CD14-positive monocyte (primary cell): ENCODE data around the gene MTMR1. TPM values are rescaled to one million over a fixed set of nuclear protein-coding genes. Genes with fewer than 3 reads are reported as not detected.

ENCODE experiments used
- DNase-seq, 3 donors: peaks; one replicate each; pipeline ENCODE4 v3.0.0-alpha.2; 2011 to 2022
- H2AFZ ChIP-seq: 2 replicates; pipeline ENCODE4 v1.6.0; 2012; ENCODE audit warnings: mild to moderate bottlenecking, low read depth, low read length, inconsistent platforms; ENCODE audit not compliant: insufficient read depth, poor library complexity, severe bottlenecking
- H3K27ac ChIP-seq, 2 donors: 1 replicate in 1 of 2; 2 replicates in 1 of 2; pipeline ENCODE4 v1.5.1; 2012 to 2013; ENCODE audit warnings: low read length in 2 of 2, control low read depth in 1 of 2, inconsistent platforms in 1 of 2, low read depth in 1 of 2, mild to moderate bottlenecking in 1 of 2
- H3K27me3 ChIP-seq, 2 donors: one replicate each; pipeline versions ENCODE4 v1.6.0 to v1.6.1; 2011 to 2013; ENCODE audit warnings: low read length in 2 of 2; ENCODE audit not compliant: control insufficient read depth in 2 of 2, insufficient read depth in 2 of 2
- H3K36me3 ChIP-seq, 2 donors: replicated peaks in 1 of 2; 1 replicate in 1 of 2; 2 replicates in 1 of 2; pipeline versions ENCODE4 v1.5.1 to v1.6.1; 2012 to 2013; ENCODE audit warnings: low read length in 2 of 2, control low read depth in 1 of 2, inconsistent platforms in 1 of 2, mild to moderate bottlenecking in 1 of 2; ENCODE audit not compliant: insufficient read depth in 2 of 2, control insufficient read depth in 1 of 2
- H3K4me1 ChIP-seq, 2 donors: 1 replicate in 1 of 2; 2 replicates in 1 of 2; pipeline versions ENCODE4 v1.5.1 to v1.6.1; 2012 to 2013; ENCODE audit warnings: low read length in 2 of 2, control low read depth in 1 of 2, inconsistent platforms in 1 of 2, mild to moderate bottlenecking in 1 of 2, moderate library complexity in 1 of 2; ENCODE audit not compliant: insufficient read depth in 2 of 2, control insufficient read depth in 1 of 2
- H3K4me2 ChIP-seq: replicated peaks from 2 replicates; pipeline ENCODE3; 2012; ENCODE audit warnings: low read length, moderate library complexity, mild to moderate bottlenecking; ENCODE audit not compliant: poor library complexity, severe bottlenecking; ENCODE audit errors: extremely low read depth
- H3K4me3 ChIP-seq, 3 experiments: fragments of 200-600 bp in 1 of 3; sonication (generic) in 1 of 3; replicated peaks in 1 of 3; 1 replicate in 2 of 3; 2 replicates in 1 of 3; pipeline ENCODE4 v1.5.1; 2011 to 2013; ENCODE audit warnings: low read length in 3 of 3, mild to moderate bottlenecking in 3 of 3, control low read depth in 2 of 3, low read depth in 2 of 3, inconsistent platforms in 1 of 3, moderate library complexity in 1 of 3
- H3K79me2 ChIP-seq: 2 replicates; pipeline ENCODE4 v1.6.0; 2012; ENCODE audit warnings: mild to moderate bottlenecking, control low read depth, inconsistent platforms, low read length, moderate library complexity; ENCODE audit not compliant: insufficient read depth
- H3K9ac ChIP-seq: 2 replicates; pipeline ENCODE4 v1.6.0; 2017; ENCODE audit warnings: low read length, mild to moderate bottlenecking; ENCODE audit not compliant: insufficient read depth, poor library complexity, severe bottlenecking
- H3K9me3 ChIP-seq, 2 donors: replicated peaks in 1 of 2; 1 replicate in 1 of 2; 2 replicates in 1 of 2; pipeline versions ENCODE4 v1.5.1 to v1.6.1; 2012 to 2013; ENCODE audit warnings: low read length in 2 of 2, control low read depth in 1 of 2; ENCODE audit not compliant: control insufficient read depth in 1 of 2, insufficient read depth in 1 of 2
- H4K20me1 ChIP-seq: 2 replicates; pipeline ENCODE4 v1.6.0; 2012; ENCODE audit warnings: mild to moderate bottlenecking, low read length, control low read depth, moderate library complexity; ENCODE audit not compliant: insufficient read depth
- H3K27ac Mint-ChIP-seq, 7 donors: one replicate each; pipeline ENCODE4 v1.8.0; 2020; ENCODE audit warnings: mild to moderate bottlenecking in 7 of 7, mixed read lengths in 7 of 7, moderate library complexity in 6 of 7, inconsistent platforms in 2 of 7
- H3K27me3 Mint-ChIP-seq, 3 donors: one replicate each; pipeline ENCODE4 v1.8.0; 2021 to 2022; ENCODE audit warnings: low read depth in 3 of 3, mild to moderate bottlenecking in 3 of 3, mixed read lengths in 3 of 3, moderate library complexity in 3 of 3, inconsistent platforms in 1 of 3
- H3K36me3 Mint-ChIP-seq, 2 donors: one replicate each; pipeline ENCODE4 v1.8.0; 2020; ENCODE audit warnings: mixed read lengths in 2 of 2, inconsistent platforms in 1 of 2, mild to moderate bottlenecking in 1 of 2
- H3K4me1 Mint-ChIP-seq: one replicate; pipeline ENCODE4 v1.8.0; 2020; ENCODE audit warnings: mild to moderate bottlenecking, mixed read lengths
- H3K4me3 Mint-ChIP-seq, 2 donors: one replicate each; pipeline ENCODE4 v1.8.0; 2020; ENCODE audit warnings: mild to moderate bottlenecking in 2 of 2, mixed read lengths in 2 of 2, moderate library complexity in 1 of 2
- H3K9me3 Mint-ChIP-seq, 7 donors: one replicate each; pipeline ENCODE4 v1.8.0; 2020 to 2022; ENCODE audit warnings: mixed read lengths in 7 of 7, mild to moderate bottlenecking in 6 of 7, moderate library complexity in 6 of 7, inconsistent platforms in 2 of 7
- WGBS: methylation state at CpG from one replicate; pipeline ENCODE4 v1.1.5; 2013; ENCODE audit warnings: missing lambda C conversion rate; ENCODE audit not compliant: insufficient coverage; 5-methylcytosine and 5-hydroxymethylcytosine counted together
- intact Hi-C, 2 donors: fragments of 100-400 bp; cut with micrococcal nuclease; formaldehyde crosslinking; loops; one replicate each; pipeline versions ENCODE4 v1.15.0 to v1.15.1; 2023
- polyA plus RNA-seq, 3 donors: library from polyadenylated mRNA; depleted of rRNA in 1 of 3; unstranded in 2 of 3; stranded (reverse) in 1 of 3; fragments of 300-500 nt in 2 of 3; fragments of >200 nt in 1 of 3; fragmentation: Illumina TruSeq in 2 of 3; gene quantifications; 1 replicate in 2 of 3; 2 replicates in 1 of 3; pipeline ENCODE4 v1.2.3, GENCODE V29; 2012 to 2021
- TF ChIP-seq, protein P1 (sequence below): fragments of 200-600 bp; IDR thresholded peaks from one replicate; pipeline ENCODE4 v1.8.0; 2022; ENCODE audit warnings: antibody characterized with exemption, mild to moderate bottlenecking

The MTMR1 gene
- polyA plus RNA-seq, 3 donors: 5.8 to 16.6 (median 6.1) TPM

DNA sequence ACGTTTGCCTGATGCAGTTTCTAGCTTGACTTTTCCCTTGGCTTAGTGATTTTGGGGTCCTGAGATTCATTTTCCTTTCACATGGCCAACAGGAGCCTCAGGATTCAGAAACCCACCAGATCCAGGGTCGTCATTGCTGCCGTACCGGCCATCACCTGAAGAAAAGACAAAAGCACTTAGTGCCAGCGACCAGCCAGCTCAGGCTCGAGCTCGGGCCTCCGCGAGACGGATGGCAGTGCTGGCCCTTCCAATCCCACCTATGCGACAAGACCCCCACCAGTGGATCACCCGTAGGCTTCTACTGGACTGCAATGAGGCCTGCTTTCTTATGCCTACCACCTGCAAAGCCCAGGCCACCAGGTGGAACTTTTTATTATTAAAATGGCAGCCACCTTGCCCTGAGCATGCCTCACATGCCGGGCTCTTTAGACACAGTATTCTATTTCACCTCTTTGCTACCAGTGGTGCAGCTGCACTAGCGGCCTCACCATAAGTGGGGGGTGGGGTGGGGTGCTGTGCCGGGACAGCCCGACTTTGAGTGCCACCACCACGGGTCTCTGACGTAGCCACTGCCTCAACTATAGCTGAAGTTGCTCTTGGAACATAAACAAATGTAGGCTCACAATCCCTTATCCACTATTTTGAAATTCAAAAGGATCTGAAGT is 84.3 kb downstream of the MTMR1 start:
- no peak overlapping the region for H3K27ac ChIP-seq
- H3K36me3 ChIP-seq: peaks cover 13 to 14% of the 10 kb centered on the region in 2 donors
- WGBS: 95% methylated on average over 3 of the region's 18 CpGs
- H3K4me3 ChIP-seq: no peak overlapping the region
- no peak overlapping the region for H3K4me2 ChIP-seq
- no peaks in the 10 kb centered on the region for H3K27me3 ChIP-seq
- Mint-ChIP-seq H3K36me3 (peaks cover 13 to 18% of the 10 kb centered on the region in 2 donors), H3K4me1 (peaks cover 18% of the 10 kb centered on the region), H3K27ac (peak overlapping the region in 1 of 7 donors; percentile 26), H3K4me3 (no peak overlapping the region), H3K9me3 (no peaks in the 10 kb centered on the region), H3K27me3 (peaks cover 0 to 6% (median 0%) of the 10 kb centered on the region in 3 donors)
- H2AFZ ChIP-seq: no peak overlapping the region
- no peaks in the 10 kb centered on the region for H4K20me1 ChIP-seq
- H3K4me1 ChIP-seq: peaks cover 0 to 3% of the 10 kb centered on the region in 2 donors
- no peak for DNase-seq
- TF ChIP-seq, protein P1, sequence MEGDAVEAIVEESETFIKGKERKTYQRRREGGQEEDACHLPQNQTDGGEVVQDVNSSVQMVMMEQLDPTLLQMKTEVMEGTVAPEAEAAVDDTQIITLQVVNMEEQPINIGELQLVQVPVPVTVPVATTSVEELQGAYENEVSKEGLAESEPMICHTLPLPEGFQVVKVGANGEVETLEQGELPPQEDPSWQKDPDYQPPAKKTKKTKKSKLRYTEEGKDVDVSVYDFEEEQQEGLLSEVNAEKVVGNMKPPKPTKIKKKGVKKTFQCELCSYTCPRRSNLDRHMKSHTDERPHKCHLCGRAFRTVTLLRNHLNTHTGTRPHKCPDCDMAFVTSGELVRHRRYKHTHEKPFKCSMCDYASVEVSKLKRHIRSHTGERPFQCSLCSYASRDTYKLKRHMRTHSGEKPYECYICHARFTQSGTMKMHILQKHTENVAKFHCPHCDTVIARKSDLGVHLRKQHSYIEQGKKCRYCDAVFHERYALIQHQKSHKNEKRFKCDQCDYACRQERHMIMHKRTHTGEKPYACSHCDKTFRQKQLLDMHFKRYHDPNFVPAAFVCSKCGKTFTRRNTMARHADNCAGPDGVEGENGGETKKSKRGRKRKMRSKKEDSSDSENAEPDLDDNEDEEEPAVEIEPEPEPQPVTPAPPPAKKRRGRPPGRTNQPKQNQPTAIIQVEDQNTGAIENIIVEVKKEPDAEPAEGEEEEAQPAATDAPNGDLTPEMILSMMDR: no peak
- H3K79me2 ChIP-seq: no peaks in the 10 kb centered on the region
- H3K9me3 ChIP-seq: no peaks in the 10 kb centered on the region
- H3K9ac ChIP-seq: no peak overlapping the region
- intact Hi-C loops: no loop called here

DNA sequence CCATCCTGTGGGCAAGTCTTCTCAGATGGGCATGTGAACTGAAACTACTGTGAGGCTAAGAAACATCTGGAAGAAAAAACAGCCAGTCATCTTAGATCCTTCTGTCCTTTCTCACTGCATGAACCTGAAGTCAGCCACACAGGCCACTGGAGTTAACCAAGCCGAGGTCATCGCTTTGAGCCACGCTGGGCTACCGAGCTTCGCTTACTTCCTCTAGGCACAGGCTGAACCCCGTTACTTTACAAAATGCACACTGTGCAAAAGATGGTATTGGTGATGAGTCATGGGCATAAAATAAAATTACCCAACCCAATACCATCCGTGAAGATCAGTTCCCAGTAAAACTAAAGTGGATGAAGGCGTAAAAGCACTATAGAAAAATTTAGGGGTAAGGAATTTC is 86.2 kb downstream of the MTMR1 start:
- Histone ChIP-seq H3K4me3 (no peak overlapping the region), H3K79me2 (no peaks in the 10 kb centered on the region), H3K36me3 (peaks cover 11 to 14% of the 10 kb centered on the region in 2 donors), H3K4me1 (peaks cover 0 to 3% of the 10 kb centered on the region in 2 donors), H3K4me2 (no peak overlapping the region), H3K9me3 (no peaks in the 10 kb centered on the region), H3K27me3 (no peaks in the 10 kb centered on the region), H4K20me1 (no peaks in the 10 kb centered on the region), H3K27ac (no peak overlapping the region), H3K9ac (no peak overlapping the region), H2AFZ (no peak overlapping the region)
- intact Hi-C loops: no loop called here
- Mint-ChIP-seq H3K4me3 (no peak overlapping the region), H3K27ac (peak overlapping the region in 2 of 7 donors; percentile 21 to 46), H3K9me3 (no peaks in the 10 kb centered on the region), H3K4me1 (peaks cover 18% of the 10 kb centered on the region), H3K36me3 (peaks cover 14 to 26% of the 10 kb centered on the region in 2 donors), H3K27me3 (peaks cover 0 to 4% (median 0%) of the 10 kb centered on the region in 3 donors)
- TF ChIP-seq, protein P1: no peak
- peak; percentile 27 to 44 (median 35) for DNase-seq
- WGBS: no CpG with 5 or more reads among the region's 8 CpGs
